GM12878 (cell line): Measurements from ENCODE around the gene CREB3.

ENCODE experiments used
- CTCF ChIP-seq, 3 experiments: IDR thresholded peaks in 2 of 3; conservative IDR thresholded peaks in 1 of 3; 2 replicates each; pipeline ENCODE4 v1.5.1; 2011; ENCODE audit warnings: low read depth in 3 of 3, low read length in 3 of 3, mild to moderate bottlenecking in 3 of 3, control low read depth in 2 of 3, moderate library complexity in 2 of 3, inconsistent platforms in 1 of 3, mixed read lengths in 1 of 3; ENCODE audit not compliant: control insufficient read depth in 2 of 3, insufficient read depth in 1 of 3; ENCODE audit errors: extremely low read depth in 1 of 3
- EGR1 ChIP-seq, 2 experiments: IDR thresholded peaks; 1 replicate in 1 of 2; 2 replicates in 1 of 2; pipeline ENCODE4 v1.6.1; 2011 to 2012; ENCODE audit warnings: low read depth in 2 of 2, low read length in 2 of 2, borderline replicate concordance in 1 of 2, mild to moderate bottlenecking in 1 of 2, moderate library complexity in 1 of 2
- GABPA ChIP-seq: IDR thresholded peaks from 2 replicates; pipeline ENCODE4 v1.6.1; 2014; ENCODE audit warnings: antibody characterized with exemption, low read depth, mild to moderate bottlenecking, inconsistent platforms
- MXI1 ChIP-seq: fragments of 150-350 bp; IDR thresholded peaks from 2 replicates; pipeline ENCODE4 v1.6.1; 2011; ENCODE audit warnings: low read depth, mild to moderate bottlenecking, inconsistent platforms, low read length, improper control_type of control experiment
- PAX5 ChIP-seq: IDR thresholded peaks from 2 replicates; pipeline ENCODE4 v1.6.1; 2011; ENCODE audit warnings: low read depth, low read length, borderline replicate concordance
- POLR2AphosphoS5 ChIP-seq: IDR thresholded peaks from 2 replicates; pipeline ENCODE4 v1.6.1; 2011; ENCODE audit warnings: mild to moderate bottlenecking, low read length, inconsistent platforms
- SP1 ChIP-seq: IDR thresholded peaks from one replicate; pipeline ENCODE4 v1.6.1; 2011; ENCODE audit warnings: low read depth, low read length
- TCF7 ChIP-seq: IDR thresholded peaks from 2 replicates; pipeline ENCODE4 v1.6.1; 2014; ENCODE audit warnings: antibody characterized with exemption, borderline replicate concordance

DNA sequence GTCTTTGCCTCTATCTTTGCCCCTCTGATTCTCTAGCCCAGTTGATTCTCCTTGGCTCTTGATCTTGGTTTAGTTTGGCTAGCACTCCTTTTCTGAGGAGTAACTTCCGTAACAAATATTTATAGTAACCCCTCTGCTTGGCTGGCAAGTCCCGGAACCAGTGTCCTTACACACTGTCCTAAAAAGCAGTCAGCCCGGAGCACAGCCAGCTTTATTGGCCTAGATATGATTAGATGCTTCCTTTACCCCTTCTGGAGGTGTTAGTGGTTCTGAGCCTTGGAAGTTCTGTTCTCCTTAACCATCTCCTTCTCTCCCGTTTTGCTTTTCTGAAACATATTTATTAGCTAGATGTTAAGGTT is 38.6 kb downstream of the CREB3 start:
- TF ChIP-seq MXI1 (no peak), SP1 (no peak), GABPA (no peak), PAX5 (no peak), CTCF (IDR thresholded peaks at IDR 0.05 in 2 of 3, conservative IDR thresholded peaks at IDR 0.05 in 1 of 3; ENCODE audit: control insufficient read depth in 2 of 3, extremely low read depth in 1 of 3, insufficient read depth in 1 of 3, low read depth in 3 of 3, low read length in 3 of 3) (no peak), EGR1 (IDR thresholded peaks at IDR 0.05; ENCODE audit: borderline replicate concordance in 1 of 2, low read depth in 2 of 2, low read length in 2 of 2) (no peak), TCF7 (no peak), POLR2AphosphoS5 (no peak)
